T47D (cell line): ENCODE measurements around the gene GMDS.
A peak's percentile ranks its signal among the peaks of the same experiment; 100 is the strongest.

Source experiments
- DNase-seq, 2 experiments: peaks; one replicate each; pipeline versions ENCODE4 v3.0.0 to v3.0.0-alpha.2; 2011 to 2012; ENCODE audit warnings: low read depth in 1 of 2, low spot score in 1 of 2
- JUND ChIP-seq: IDR thresholded peaks from 2 replicates; pipeline ENCODE4 v1.6.1; 2012; ENCODE audit warnings: low read depth
- in situ Hi-C: cut with HindIII; loops from 2 replicates; pipeline ENCODE4 v1.10.0; 2016; ENCODE audit warnings: low sequenced_read_pairs, low pct_unique_long_range_greater_than_20kb

GMDS gene

GRCh38 chr6:2126351-2126750, 119.1 kb downstream of the GMDS start:
- in situ Hi-C loops: no loop called here
- no peak for DNase-seq
- no peak for TF ChIP-seq JUND

- TF ChIP-seq JUND: no peak
- no peak for DNase-seq
- in situ Hi-C loops: no loop called here
Measured at GRCh38 chr6:2125158-2125557, 120.2 kb downstream of the GMDS start.

GRCh38 chr6:2124260-2124709, 121.1 kb downstream of the GMDS start:
- in situ Hi-C loops: no loop called here
- no peak for DNase-seq
- no peak for TF ChIP-seq JUND

GRCh38 chr6:2120912-2121311, 124.5 kb downstream of the GMDS start:
- in situ Hi-C loops: no loop called here
- DNase-seq: no peak
- TF ChIP-seq JUND: no peak

- DNase-seq: no peak
- TF ChIP-seq JUND: no peak
Measured at GRCh38 chr6:2119275-2119674, 126.1 kb downstream of the GMDS start.

GRCh38 chr6:2118136-2118535, 127.3 kb downstream of the GMDS start:
- in situ Hi-C loops: no loop called here
- DNase-seq: no peak
- TF ChIP-seq JUND: no peak

More at GRCh38 chr6:2119275-2119674, 126.1 kb downstream of the GMDS start:
- in situ Hi-C loops: no loop called here

- in situ Hi-C loops: no loop called here
- TF ChIP-seq JUND: no peak
- no peak for DNase-seq
Measured at GRCh38 chr6:2117447-2117846, 128.0 kb downstream of the GMDS start.

GRCh38 chr6:2116496-2116895, 128.9 kb downstream of the GMDS start:
- DNase-seq: peak in 1 of 2 experiments; percentile 11
- no peak for TF ChIP-seq JUND
- in situ Hi-C loops: no loop called here

- in situ Hi-C loops: no loop called here
- no peak for TF ChIP-seq JUND
- no peak for DNase-seq
Measured at GRCh38 chr6:2114100-2114499, 131.3 kb downstream of the GMDS start.

- no peak for DNase-seq
- in situ Hi-C loops: no loop called here
- no peak for TF ChIP-seq JUND
Measured at GRCh38 chr6:2111162-2111677, 134.2 kb downstream of the GMDS start.

- no peak for TF ChIP-seq JUND
- in situ Hi-C loops: no loop called here
- no peak for DNase-seq
Measured at GRCh38 chr6:2110504-2110903, 134.9 kb downstream of the GMDS start.

GRCh38 chr6:2109796-2110195, 135.6 kb downstream of the GMDS start:
- in situ Hi-C loops: no loop called here
- DNase-seq: no peak
- no peak for TF ChIP-seq JUND

GRCh38 chr6:2108700-2109306, 136.6 kb downstream of the GMDS start:
- in situ Hi-C loops: no loop called here
- no peak for TF ChIP-seq JUND
- peak in 1 of 2 experiments; percentile 52 for DNase-seq

GRCh38 chr6:2104524-2104880, 140.9 kb downstream of the GMDS start:
- TF ChIP-seq JUND: no peak
- in situ Hi-C loops: no loop called here
- no peak for DNase-seq
